K562 (cell line): ENCODE data around the gene RNF126. TPM values are rescaled to one million over a fixed set of nuclear protein-coding genes. Genes with fewer than 3 reads are reported as not detected.
A peak's percentile ranks its signal among the peaks of the same experiment; 100 is the strongest.

Experiments used
- ATAC-seq: fragments of 200-7000 bp; cut with Tn5 transposase; 3 replicates; pipeline ENCODE4 v1.9.1; 2020; ENCODE audit warnings: moderate library complexity
- BruUV-seq: library from RNA; stranded (reverse); fragments of 400-500 nt; replicated peaks from 2 replicates; lab custom pipeline; 2021; lab: Mats Ljungman, UMichigan
- CTCF ChIA-PET: fragments of 300-600 bp; formaldehyde crosslinking; extraction: SDS; loops from one replicate; lab custom pipeline; 2021; ENCODE audit warnings: low intra/inter-chr PET ratio; lab: Yijun Ruan, JAX
- POLR2A ChIA-PET: fragments of 300-600, 350-650 bp; sonication (Branson Sonifier 250); formaldehyde crosslinking; extraction: SDS; loops from one replicate; lab custom pipeline; 2021; ENCODE audit warnings: antibody characterized with exemption, inconsistent platforms; lab: Yijun Ruan, JAX
- DNase-seq, 4 experiments: peaks; one replicate each; pipeline versions ENCODE4 v3.0.0 to v3.0.0-alpha.2; 2011 to 2018; ENCODE audit warnings: low spot score in 3 of 4, mixed read lengths in 3 of 4; ENCODE audit errors: extremely low read depth in 1 of 4
- FAIRE-seq: peaks from 2 replicates; lab custom pipeline; 2011; peaks lifted over from hg19 to GRCh38; lab: Jason Lieb, UNC
- H2AFZ ChIP-seq: 2 replicates; pipeline ENCODE4 v1.6.0; 2011; ENCODE audit warnings: low read depth, low read length, control low read depth, inconsistent platforms
- H3K27ac ChIP-seq: fragments of 200-600 bp; 3 replicates; pipeline ENCODE4 v1.8.0; 2011; ENCODE audit warnings: low read depth, mild to moderate bottlenecking, control low read depth, inconsistent platforms, low read length, moderate library complexity, mixed read lengths; ENCODE audit errors: extremely low read depth
- H3K27me3 ChIP-seq, 2 experiments: fragments of 300-600 bp in 1 of 2; 2 replicates in 1 of 2; 3 replicates in 1 of 2; pipeline versions ENCODE4 v1.6.0 to v1.8.0; 2011; ENCODE audit warnings: inconsistent platforms in 2 of 2, low read length in 2 of 2, mild to moderate bottlenecking in 1 of 2, mixed read lengths in 1 of 2, moderate library complexity in 1 of 2; ENCODE audit not compliant: control insufficient read depth in 2 of 2, insufficient read depth in 2 of 2
- H3K36me3 ChIP-seq: fragments of 300-600 bp; 3 replicates; pipeline ENCODE4 v1.8.0; 2011; ENCODE audit warnings: mild to moderate bottlenecking, low read length, inconsistent platforms; ENCODE audit not compliant: control insufficient read depth, insufficient read depth
- H3K4me1 ChIP-seq, 2 experiments: fragments of 200-600 bp in 1 of 2; replicated peaks in 1 of 2; 2 replicates in 1 of 2; 3 replicates in 1 of 2; pipeline versions ENCODE4 v1.5.1 to v1.8.0; 2011; ENCODE audit warnings: inconsistent platforms in 2 of 2, low read length in 2 of 2, mild to moderate bottlenecking in 1 of 2, mixed read lengths in 1 of 2, moderate library complexity in 1 of 2; ENCODE audit not compliant: control insufficient read depth in 2 of 2, insufficient read depth in 2 of 2
- H3K4me2 ChIP-seq: 2 replicates; pipeline ENCODE4 v1.6.1; 2011; ENCODE audit warnings: low read length, control low read depth, inconsistent platforms, mixed read lengths; ENCODE audit not compliant: insufficient read depth
- H3K4me3 ChIP-seq: fragments of 200-600 bp; sonication (generic), shearing (Covaris generic); 2 replicates; pipeline ENCODE4 v1.5.1; 2016; ENCODE audit warnings: control low read depth, inconsistent platforms
- H3K79me2 ChIP-seq: fragments of 200-600 bp; 3 replicates; pipeline ENCODE4 v1.8.0; 2011; ENCODE audit warnings: low read length, inconsistent platforms; ENCODE audit not compliant: control insufficient read depth, insufficient read depth
- H3K9ac ChIP-seq, 2 experiments: 2 replicates each; pipeline versions ENCODE4 v1.6.0 to v1.6.1; 2011; ENCODE audit warnings: low read depth in 2 of 2, low read length in 2 of 2, control low read depth in 1 of 2, inconsistent platforms in 1 of 2, mild to moderate bottlenecking in 1 of 2, mixed read lengths in 1 of 2; ENCODE audit not compliant: insufficient read depth in 1 of 2
- H3K9me1 ChIP-seq: one replicate; pipeline ENCODE4 v1.6.0; 2011; ENCODE audit warnings: inconsistent platforms, mild to moderate bottlenecking, low read length, moderate library complexity; ENCODE audit not compliant: control insufficient read depth, insufficient read depth
- H3K9me3 ChIP-seq: replicated peaks from 2 replicates; pipeline ENCODE4 v1.5.1; 2011; ENCODE audit warnings: low read depth, low read length, inconsistent platforms; ENCODE audit not compliant: control insufficient read depth, insufficient read depth
- H4K20me1 ChIP-seq: replicated peaks from 2 replicates; pipeline ENCODE4 v1.6.1; 2011; ENCODE audit warnings: low read length, inconsistent platforms, mixed read lengths; ENCODE audit not compliant: control insufficient read depth, insufficient read depth
- NFATC3 ChIP-seq: fragments of 450-650 bp; IDR thresholded peaks from 2 replicates; pipeline ENCODE4 v1.6.1; 2017; ENCODE audit warnings: mild to moderate bottlenecking
- POLR2G ChIP-seq: fragments of 200-400 bp; formaldehyde crosslinking; IDR thresholded peaks from 2 replicates; pipeline ENCODE4 v1.6.1; 2017; ENCODE audit warnings: low read depth, mild to moderate bottlenecking, antibody characterized with exemption, low read length, moderate library complexity
- RBFOX2 ChIP-seq: fragments of 200-400 bp; formaldehyde crosslinking; IDR thresholded peaks from 2 replicates; pipeline ENCODE4 v1.6.1; 2017; ENCODE audit warnings: low read depth, mild to moderate bottlenecking, low read length, moderate library complexity
- RBM22 ChIP-seq: fragments of 200-400 bp; formaldehyde crosslinking; IDR thresholded peaks from 2 replicates; pipeline ENCODE4 v1.6.1; 2018; ENCODE audit warnings: low read length, low read depth; ENCODE audit not compliant: poor library complexity, severe bottlenecking
- SAFB ChIP-seq: fragments of 200-400 bp; formaldehyde crosslinking; IDR thresholded peaks from 2 replicates; pipeline ENCODE4 v1.6.1; 2017; ENCODE audit warnings: low read depth, low read length, borderline replicate concordance
- TAF7 ChIP-seq: fragments of 450-650 bp; IDR thresholded peaks from 2 replicates; pipeline ENCODE4 v1.6.1; 2016; ENCODE audit warnings: missing genetic modification characterization, missing compliant biosample characterization
- ZNF583 ChIP-seq: fragments of 250-450 bp; sonication (Bioruptor Pico); IDR thresholded peaks from 2 replicates; pipeline ENCODE4 v1.4.0; 2020
- WGBS: fragments of 100-300 bp; shearing (Covaris generic); methylation state at CpG from one replicate; pipeline ENCODE4 v1.1.6; 2016; ENCODE audit warnings: low coverage, mixed read lengths; ENCODE audit not compliant: insufficient coverage; ENCODE audit errors: missing lambda C conversion rate; 5-methylcytosine and 5-hydroxymethylcytosine counted together
- in situ Hi-C: fragments of 300-500 bp; cut with MboI; formaldehyde crosslinking; loops from 4 replicates; pipeline ENCODE4 v1.15.0; 2018; ENCODE audit warnings: inconsistent platforms, mixed read lengths
- intact Hi-C: fragments of 100-400 bp; cut with micrococcal nuclease; formaldehyde crosslinking; loops from 2 replicates; pipeline ENCODE4 v1.14.2; 2022
- polyA plus RNA-seq, 8 experiments: library from polyadenylated mRNA; depleted of rRNA in 4 of 8; stranded (reverse) in 5 of 8; unstranded in 3 of 8; fragments of >200 nt; fragmentation: Nextera tagmentation in 2 of 8; fragmentation: Illumina TruSeq in 1 of 8; extraction: Ambion mirVana in 2 of 8; extraction: Trizol in 1 of 8; gene quantifications; 2 replicates each; pipeline versions ENCODE4 v1.2.1 to v1.2.3, GENCODE V29; 2011 to 2014; ENCODE audit warnings: inconsistent platforms in 1 of 8, missing spikeins in 1 of 8
- total RNA-seq, 7 experiments: library from RNA; depleted of rRNA in 6 of 7; stranded (reverse); fragments of >200 nt in 6 of 7; fragmentation: Illumina TruSeq in 2 of 7; extraction: Trizol in 2 of 7; gene quantifications; 2 replicates each; pipeline versions ENCODE4 v1.2.1 to v1.2.3, GENCODE V29; 2011 to 2021; ENCODE audit warnings: low replicate concordance in 1 of 7

Gene RNF126
- total and polyA plus RNA-seq, 9 of the 15 experiments (the other 6 are each of a cell fraction or from before 2014, with no cell fraction given), result 0.27 to 101 (median 12.3) TPM

DNA sequence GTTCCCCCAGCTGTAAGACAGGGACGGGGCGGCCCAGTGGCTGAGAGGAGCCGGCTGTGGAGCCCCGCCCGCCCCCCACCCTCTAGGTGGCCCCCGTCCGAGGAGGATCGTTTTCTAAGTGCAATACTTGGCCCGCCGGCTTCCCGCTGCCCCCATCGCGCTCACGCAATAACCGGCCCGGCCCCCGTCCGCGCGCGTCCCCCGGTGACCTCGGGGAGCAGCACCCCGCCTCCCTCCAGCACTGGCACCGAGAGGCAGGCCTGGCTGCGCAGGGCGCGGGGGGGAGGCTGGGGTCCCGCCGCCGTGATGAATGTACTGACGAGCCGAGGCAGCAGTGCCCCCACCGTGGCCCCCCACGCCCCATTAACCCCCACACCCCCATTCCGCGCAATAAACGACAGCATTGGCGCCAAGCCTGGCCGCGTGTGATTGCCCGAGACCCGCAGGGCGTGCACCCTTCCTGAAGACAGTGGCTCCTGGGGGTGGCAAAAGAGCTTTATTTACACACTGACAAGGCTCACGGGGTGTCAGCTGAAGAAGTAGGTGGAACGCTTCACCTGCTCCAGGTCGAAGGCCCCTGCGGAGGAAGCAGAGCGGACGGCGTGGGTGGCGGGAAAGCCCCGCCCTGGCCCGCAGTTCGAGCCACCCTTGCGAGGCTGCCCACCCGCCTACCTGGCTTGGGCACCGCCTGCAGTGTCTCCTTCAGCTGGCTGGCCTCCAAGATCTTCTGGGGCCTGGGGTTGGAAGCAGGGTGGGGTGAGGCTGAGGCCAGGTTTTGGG lies 46.1 kb downstream of the RNF126 start:
- H3K9ac ChIP-seq, result no peak overlapping the region
- H3K4me2 ChIP-seq, result no peak overlapping the region
- in situ Hi-C loops, result no loop called here
- ChIA-PET POLR2A (no interaction called here), CTCF (no interaction called here)
- BruUV-seq, result no TSS peak
- no peaks in the 10 kb centered on the region for H3K79me2 ChIP-seq
- ATAC-seq, result no peak
- no peak for TF ChIP-seq NFATC3
- TF ChIP-seq ZNF583 (CRISPR knock-in tag), result no peak
- TF ChIP-seq POLR2G, result peak; percentile 44
- peak; percentile 28; the same call in 1 of the 2 replicates for TF ChIP-seq RBFOX2
- TF ChIP-seq RBM22, result peak; percentile 34
- no peak for TF ChIP-seq TAF7
- TF ChIP-seq SAFB, result no peak
- no peak for DNase-seq
- intact Hi-C loops, result no loop called here
- H3K9me3 ChIP-seq, result no peaks in the 10 kb centered on the region; the same call in 1 of the 2 replicates
- no peaks in the 10 kb centered on the region for H3K9me1 ChIP-seq
- no peaks in the 10 kb centered on the region for H4K20me1 ChIP-seq
- H3K4me3 ChIP-seq, result no peak overlapping the region
- 93% methylated on average over 13 of the region's 58 CpGs for WGBS
- H3K4me1 ChIP-seq, result peaks cover 0 to 17% of the 10 kb centered on the region in 2 experiments; a peak in 2 of 5 replicates
- no peak overlapping the region for H2AFZ ChIP-seq
- H3K27me3 ChIP-seq, result no peaks in the 10 kb centered on the region
- H3K36me3 ChIP-seq, result peaks cover 72% of the 10 kb centered on the region; the same call in 2 of the 3 replicates
- FAIRE-seq, result no peak
- H3K27ac ChIP-seq, result no peak overlapping the region
